H1 (cell line): ENCODE data around the gene ARID1B. TPM values are rescaled to one million over a fixed set of nuclear protein-coding genes. Genes with fewer than 3 reads are reported as not detected.

ENCODE experiments used
- CTCF ChIA-PET: fragments of 300-600 bp; sonication (Branson Sonifier 250); formaldehyde crosslinking; loops from one replicate; lab custom pipeline; 2021; ENCODE audit not compliant: partially characterized antibody; lab: Charles Lee
- POLR2A ChIA-PET: fragments of 300-600 bp; sonication (Branson Sonifier 250); formaldehyde crosslinking; loops from one replicate; lab custom pipeline; 2021; ENCODE audit warnings: inconsistent platforms; ENCODE audit not compliant: partially characterized antibody; lab: Charles Lee
- DNase-seq, 2 experiments: peaks; one replicate each; pipeline versions ENCODE4 v3.0.0 to v3.0.0-alpha.2; 2010 to 2022; ENCODE audit warnings: low spot score in 2 of 2, low read depth in 1 of 2, mixed read lengths in 1 of 2
- FAIRE-seq: peaks from 2 replicates; lab custom pipeline; 2011; peaks lifted over from hg19 to GRCh38; lab: Jason Lieb, UNC
- H2AFZ ChIP-seq: 2 replicates; pipeline ENCODE4 v1.8.1; 2012; ENCODE audit warnings: low read length, inconsistent platforms
- H2AK5ac ChIP-seq: 2 replicates; pipeline ENCODE4 v1.6.1; 2013; ENCODE audit warnings: low read depth, low read length
- H2BK120ac ChIP-seq: replicated peaks from 2 replicates; pipeline ENCODE3; 2013; ENCODE audit warnings: low read depth, low read length, inconsistent platforms
- H2BK12ac ChIP-seq: 2 replicates; pipeline ENCODE4 v1.6.1; 2013; ENCODE audit warnings: low read depth, low read length
- H2BK15ac ChIP-seq: 2 replicates; pipeline ENCODE4 v1.6.1; 2013; ENCODE audit warnings: low read length
- H2BK20ac ChIP-seq: 2 replicates; pipeline ENCODE4 v1.6.1; 2013; ENCODE audit warnings: low read length
- H2BK5ac ChIP-seq: 2 replicates; pipeline ENCODE4 v1.6.1; 2013; ENCODE audit warnings: low read depth, low read length
- H3K14ac ChIP-seq: 2 replicates; pipeline ENCODE4 v1.6.1; 2013; ENCODE audit warnings: inconsistent platforms; ENCODE audit not compliant: insufficient read length
- H3K18ac ChIP-seq: 2 replicates; pipeline ENCODE4 v1.6.1; 2013; ENCODE audit warnings: low read length; ENCODE audit errors: extremely low read depth
- H3K23ac ChIP-seq: 2 replicates; pipeline ENCODE4 v1.6.1; 2013; ENCODE audit warnings: inconsistent platforms; ENCODE audit not compliant: insufficient read length
- H3K23me2 ChIP-seq: 2 replicates; pipeline ENCODE4 v1.6.1; 2013; ENCODE audit warnings: low read depth, low read length
- H3K27ac ChIP-seq: 2 replicates; pipeline ENCODE4 v1.6.1; 2011; ENCODE audit warnings: low read depth, low read length, inconsistent platforms
- H3K27me3 ChIP-seq, 4 experiments: replicated peaks in 1 of 4; 1 replicate in 1 of 4; 2 replicates in 3 of 4; pipeline versions ENCODE4 v1.6.1 to v1.8.1; 2011 to 2013; ENCODE audit warnings: low read length in 3 of 4, mild to moderate bottlenecking in 3 of 4, inconsistent platforms in 2 of 4, mixed read lengths in 2 of 4, moderate library complexity in 1 of 4; ENCODE audit not compliant: control insufficient read depth in 3 of 4, insufficient read depth in 3 of 4; ENCODE audit errors: extremely low read depth in 1 of 4
- H3K36me3 ChIP-seq, 4 experiments: 2 replicates each; pipeline versions ENCODE4 v1.6.1 to v1.8.1; 2011 to 2013; ENCODE audit warnings: mild to moderate bottlenecking in 4 of 4, low read length in 3 of 4, moderate library complexity in 2 of 4, control low read depth in 1 of 4, inconsistent platforms in 1 of 4; ENCODE audit not compliant: insufficient read depth in 4 of 4, control insufficient read depth in 2 of 4
- H3K4ac ChIP-seq: replicated peaks from 2 replicates; pipeline ENCODE3; 2013; ENCODE audit warnings: low read length, low read depth, mixed read lengths, inconsistent platforms; ENCODE audit not compliant: insufficient read length
- H3K4me1 ChIP-seq, 4 experiments: replicated peaks in 1 of 4; 1 replicate in 1 of 4; 2 replicates in 3 of 4; pipeline versions ENCODE4 v1.6.1 to v1.8.1; 2011 to 2013; ENCODE audit warnings: low read length in 3 of 4, inconsistent platforms in 2 of 4, mixed read lengths in 1 of 4; ENCODE audit not compliant: insufficient read depth in 4 of 4, control insufficient read depth in 3 of 4
- H3K4me2 ChIP-seq, 2 experiments: 2 replicates each; pipeline versions ENCODE4 v1.6.1 to v1.8.1; 2011 to 2013; ENCODE audit warnings: low read depth in 2 of 2, low read length in 2 of 2, control low read depth in 1 of 2, inconsistent platforms in 1 of 2, mild to moderate bottlenecking in 1 of 2; ENCODE audit not compliant: insufficient read depth in 1 of 2
- H3K4me3 ChIP-seq, 4 experiments: fragments of 200-600, 300-600 bp in 1 of 4; sonication (generic), shearing (Covaris generic), sonication (Bioruptor Twin) in 1 of 4; 2 replicates each; pipeline versions ENCODE4 v1.5.1 to v1.8.1; 2011 to 2016; ENCODE audit warnings: low read length in 4 of 4, low read depth in 3 of 4, control low read depth in 2 of 4, inconsistent platforms in 2 of 4, mild to moderate bottlenecking in 2 of 4, mixed read lengths in 1 of 4, moderate library complexity in 1 of 4; ENCODE audit not compliant: insufficient read depth in 2 of 4; ENCODE audit errors: extremely low read depth in 1 of 4
- H3K56ac ChIP-seq: replicated peaks from 2 replicates; pipeline ENCODE3; 2013; ENCODE audit warnings: low read depth, mild to moderate bottlenecking, mixed read lengths, low read length, inconsistent platforms; ENCODE audit not compliant: insufficient read length
- H3K79me1 ChIP-seq: 2 replicates; pipeline ENCODE4 v1.6.1; 2013; ENCODE audit warnings: low read depth, low read length, control low read depth
- H3K79me2 ChIP-seq, 2 experiments: 2 replicates each; pipeline versions ENCODE4 v1.6.1 to v1.8.1; 2012 to 2013; ENCODE audit warnings: low read length in 2 of 2, mild to moderate bottlenecking in 2 of 2, inconsistent platforms in 1 of 2; ENCODE audit not compliant: insufficient read depth in 2 of 2, control insufficient read depth in 1 of 2
- H3K9ac ChIP-seq, 4 experiments: replicated peaks in 1 of 4; 1 replicate in 1 of 4; 2 replicates in 3 of 4; pipeline versions ENCODE4 v1.6.1 to v1.8.1; 2011 to 2013; ENCODE audit warnings: low read depth in 3 of 4, low read length in 3 of 4, control low read depth in 2 of 4, mild to moderate bottlenecking in 2 of 4, moderate library complexity in 2 of 4, inconsistent platforms in 1 of 4; ENCODE audit errors: extremely low read depth in 1 of 4
- H3K9me3 ChIP-seq, 2 experiments: 2 replicates each; pipeline versions ENCODE4 v1.6.1 to v1.8.1; 2012 to 2013; ENCODE audit warnings: mild to moderate bottlenecking in 2 of 2, moderate library complexity in 2 of 2, control low read depth in 1 of 2, inconsistent platforms in 1 of 2, low read depth in 1 of 2, low read length in 1 of 2, mixed read lengths in 1 of 2; ENCODE audit not compliant: insufficient read depth in 2 of 2
- H4K20me1 ChIP-seq, 2 experiments: replicated peaks in 1 of 2; 2 replicates each; pipeline versions ENCODE3 to v1.8.1; 2011 to 2013; ENCODE audit warnings: inconsistent platforms in 2 of 2, low read length in 2 of 2, mild to moderate bottlenecking in 1 of 2; ENCODE audit not compliant: insufficient read depth in 2 of 2, control insufficient read depth in 1 of 2
- H4K5ac ChIP-seq: 2 replicates; pipeline ENCODE4 v1.6.1; 2013; ENCODE audit warnings: low read length, low read depth, mixed read lengths, inconsistent platforms; ENCODE audit not compliant: insufficient read length
- H4K8ac ChIP-seq: 2 replicates; pipeline ENCODE4 v1.8.0; 2013; ENCODE audit warnings: mild to moderate bottlenecking, moderate library complexity, low read length, inconsistent platforms; ENCODE audit not compliant: insufficient read depth; ENCODE audit errors: extremely low read depth
- H4K91ac ChIP-seq: replicated peaks from 2 replicates; pipeline ENCODE3; 2013; ENCODE audit warnings: low read length, mixed read lengths, inconsistent platforms; ENCODE audit not compliant: insufficient read length
- ATF3 ChIP-seq: IDR thresholded peaks from 2 replicates; pipeline ENCODE4 v1.6.1; 2011; ENCODE audit warnings: low read depth, mild to moderate bottlenecking, low read length; ENCODE audit not compliant: insufficient read depth
- BRCA1 ChIP-seq: IDR thresholded peaks from 2 replicates; pipeline ENCODE4 v1.6.1; 2012; ENCODE audit warnings: low read depth, low read length, improper control_type of control experiment
- HDAC6 ChIP-seq: IDR thresholded peaks from one replicate; pipeline ENCODE4 v1.7.1; 2012; ENCODE audit warnings: low read depth, mild to moderate bottlenecking, inconsistent platforms, low read length, moderate library complexity
- JUN ChIP-seq: IDR thresholded peaks from 2 replicates; pipeline ENCODE4 v1.6.1; 2011; ENCODE audit warnings: low read depth, mild to moderate bottlenecking, improper control_type of control experiment, low read length
- MAFK ChIP-seq: IDR thresholded peaks from 2 replicates; pipeline ENCODE4 v1.6.1; 2012; ENCODE audit warnings: low read depth, mild to moderate bottlenecking, improper control_type of control experiment, low read length
- NANOG ChIP-seq: IDR thresholded peaks from 2 replicates; pipeline ENCODE4 v1.6.1; 2011; ENCODE audit warnings: low read length, low read depth, mild to moderate bottlenecking, inconsistent platforms; ENCODE audit not compliant: insufficient read depth, poor library complexity, severe bottlenecking
- SAP30 ChIP-seq: fragments of 300-600 bp; sonication (generic); IDR thresholded peaks from 2 replicates; pipeline ENCODE4 v1.7.1; 2012; ENCODE audit warnings: low read length, moderate library complexity, mild to moderate bottlenecking, inconsistent platforms; ENCODE audit not compliant: insufficient read depth, insufficient replicate concordance
- SP1 ChIP-seq: IDR thresholded peaks from 2 replicates; pipeline ENCODE4 v1.6.1; 2011; ENCODE audit warnings: low read depth, low read length
- TAF7 ChIP-seq: optimal IDR thresholded peaks from 2 replicates; pipeline ENCODE3; 2011; ENCODE audit warnings: low read depth, mild to moderate bottlenecking, inconsistent platforms, low read length, moderate library complexity, borderline replicate concordance
- TBP ChIP-seq: IDR thresholded peaks from 2 replicates; pipeline ENCODE4 v1.6.1; 2011; ENCODE audit warnings: low read depth, low read length, improper control_type of control experiment
- TCF12 ChIP-seq: IDR thresholded peaks from 2 replicates; pipeline ENCODE4 v1.6.1; 2011; ENCODE audit warnings: low read depth, mild to moderate bottlenecking, low read length
- WGBS, 2 experiments: shearing (Covaris generic) in 1 of 2; methylation state at CpG; one replicate each; pipeline versions ENCODE4 v1.1.6 to v1.1.7; 2013 to 2015; ENCODE audit warnings: low lambda C conversion rate in 2 of 2, mixed read lengths in 2 of 2, inconsistent platforms in 1 of 2, low coverage in 1 of 2, missing lambda C conversion rate in 1 of 2; ENCODE audit not compliant: insufficient replicate concordance in 2 of 2, insufficient coverage in 1 of 2, insufficient read length in 1 of 2; ENCODE audit errors: extremely low coverage in 1 of 2, missing lambda C conversion rate in 1 of 2; 5-methylcytosine and 5-hydroxymethylcytosine counted together
- polyA plus RNA-seq, 7 experiments: library from polyadenylated mRNA; depleted of rRNA in 3 of 7; stranded (reverse) in 5 of 7; unstranded in 2 of 7; fragments of >200 nt in 5 of 7; fragments of 200-250 nt in 2 of 7; gene quantifications; 1 replicate in 5 of 7; 2 replicates in 1 of 7; 4 replicates in 1 of 7; pipeline versions ENCODE4 v1.2.1 to v1.2.3, GENCODE V29; 2011 to 2013; ENCODE audit warnings: missing spikeins in 2 of 7, mixed read lengths in 2 of 7
- total RNA-seq: library from RNA; stranded (reverse); fragmentation: NEBNext Ultra II Directional; extraction: Animal tissue kit (Norgen Biotek cat#: 25700); gene quantifications from 2 replicates; pipeline ENCODE4 v1.2.1, GENCODE V29; 2021

Gene ARID1B
- total and polyA plus RNA-seq, 2 of the 8 experiments (the other 6 are each of a cell fraction or from before 2014, with no cell fraction given), result 24.3 to 70.3 TPM

- no peak overlapping the region for H2BK120ac ChIP-seq
- H3K9ac ChIP-seq, result no peak overlapping the region
- no peaks in the 10 kb centered on the region for H3K9me3 ChIP-seq
- DNase-seq, result no peak
- H3K14ac ChIP-seq, result no peak overlapping the region
- no peak overlapping the region for H3K27ac ChIP-seq
- no peak overlapping the region for H2AFZ ChIP-seq
- WGBS, 2 experiments, result 89% methylated on average over 1 of the region's 1 CpG; no CpG with 5 or more reads in 1 of the 2 experiments
- H3K23ac ChIP-seq, result no peak overlapping the region
- peaks cover 0 to 8% (median 0%) of the 10 kb centered on the region in 4 experiments; a peak in 1 of 7 replicates for H3K4me1 ChIP-seq
- no peak overlapping the region for H3K18ac ChIP-seq
- POLR2A ChIA-PET, result no interaction called here
- peaks cover 0 to 3% of the 10 kb centered on the region in 2 experiments for H4K20me1 ChIP-seq
- no peak overlapping the region for H2BK20ac ChIP-seq
- no peaks in the 10 kb centered on the region for H3K36me3 ChIP-seq
- H3K4me3 ChIP-seq, result no peak overlapping the region
- H2BK5ac ChIP-seq, result no peak overlapping the region
- CTCF ChIA-PET, result interaction anchor here (1.0 to 2.6 kb wide), 4 partner anchors 8 to 55 kb away, joined by 3 to 13 read pairs (median 6); no protein-coding TSS in a partner anchor
- peaks cover 0 to 2% (median 0%) of the 10 kb centered on the region in 4 experiments; a peak in 1 of 7 replicates for H3K27me3 ChIP-seq
- H4K91ac ChIP-seq, result peak overlapping the region; percentile 41
- H3K79me1 ChIP-seq, result no peaks in the 10 kb centered on the region
- H2BK12ac ChIP-seq, result no peak overlapping the region
- H3K79me2 ChIP-seq, result no peaks in the 10 kb centered on the region
- H3K23me2 ChIP-seq, result peaks cover 3% of the 10 kb centered on the region; the same call in 1 of the 2 replicates
- H3K56ac ChIP-seq, result no peak overlapping the region
- H3K4ac ChIP-seq, result no peak overlapping the region
- H4K8ac ChIP-seq, result no peak overlapping the region
- no peak overlapping the region for H4K5ac ChIP-seq
- no peak overlapping the region for H2AK5ac ChIP-seq
- no peak overlapping the region for H3K4me2 ChIP-seq
- H2BK15ac ChIP-seq, result no peak overlapping the region
- no peak for FAIRE-seq
- TF ChIP-seq TBP (no peak), SAP30 (no peak), SP1 (no peak), MAFK (no peak), TAF7 (no peak), HDAC6 (no peak), BRCA1 (no peak), JUN (no peak), ATF3 (no peak), TCF12 (no peak), NANOG (no peak)
These were observed 443.3 kb downstream of the ARID1B start for GRCh38 chr6:157220485-157220884.
